NCI-H510A treated with DMSO at 0.1 percent for 48 hours (cell line): ENCODE results near the gene ZBTB45.
"Not testable (repeated sequence)": the region's sequence is repeated elsewhere in the genome, so short reads cannot be mapped to it uniquely, and the experiment has no call there.

Experiments used
- DNase-seq: peaks from one replicate; lab custom pipeline; 2025; lab: John Stamatoyannopoulos, UW

The ZBTB45 gene

DNA sequence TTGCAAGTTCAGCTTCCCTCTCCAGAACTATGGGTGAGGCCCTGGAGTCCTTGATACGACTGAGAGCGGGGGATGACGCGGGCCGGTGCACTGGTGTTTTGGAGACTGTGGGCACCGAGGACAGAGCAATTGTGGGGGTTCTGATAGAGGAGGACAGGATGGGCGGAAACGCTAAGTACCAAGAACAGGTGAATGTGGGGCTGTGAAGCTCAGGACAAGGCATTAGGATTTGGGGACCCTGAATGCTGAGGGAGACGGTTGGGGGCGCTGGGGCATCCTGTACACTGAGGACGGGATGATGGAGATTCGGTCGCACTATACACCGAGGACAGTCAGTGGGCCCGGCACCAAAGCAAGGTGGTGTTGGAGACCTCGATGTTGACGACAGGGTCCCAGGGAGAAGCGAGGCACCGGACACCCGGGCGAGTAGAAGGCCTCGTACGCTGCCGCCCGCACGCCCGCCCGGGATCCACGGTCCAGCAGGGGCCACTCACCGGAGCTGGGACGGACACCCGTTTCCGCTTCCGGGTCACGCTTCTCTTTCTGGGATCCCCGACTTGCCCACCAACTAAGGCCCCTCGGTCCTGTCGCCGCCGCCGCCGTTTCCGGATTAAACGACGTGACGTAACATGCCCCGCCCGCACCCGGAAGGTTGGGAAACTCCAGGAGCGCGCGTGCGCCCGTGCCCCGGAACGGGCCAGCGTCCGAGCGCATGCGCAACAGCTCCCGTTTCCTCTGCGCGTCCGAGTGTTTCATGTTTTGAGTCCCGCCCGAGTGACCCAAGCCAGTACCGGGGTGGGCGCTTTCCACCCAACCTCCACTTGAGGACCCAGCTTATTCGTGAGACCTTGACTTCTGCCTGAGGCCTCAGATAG, 35.1 kb upstream of the ZBTB45 start, which contains the start of gene CHMP2A:
Gene CHMP2A (minus strand): TSS at position 612 of the 875 bp plus-strand sequence. CDS start 893 bp downstream, outside the sequence.
- DNase-seq = no peak

DNA sequence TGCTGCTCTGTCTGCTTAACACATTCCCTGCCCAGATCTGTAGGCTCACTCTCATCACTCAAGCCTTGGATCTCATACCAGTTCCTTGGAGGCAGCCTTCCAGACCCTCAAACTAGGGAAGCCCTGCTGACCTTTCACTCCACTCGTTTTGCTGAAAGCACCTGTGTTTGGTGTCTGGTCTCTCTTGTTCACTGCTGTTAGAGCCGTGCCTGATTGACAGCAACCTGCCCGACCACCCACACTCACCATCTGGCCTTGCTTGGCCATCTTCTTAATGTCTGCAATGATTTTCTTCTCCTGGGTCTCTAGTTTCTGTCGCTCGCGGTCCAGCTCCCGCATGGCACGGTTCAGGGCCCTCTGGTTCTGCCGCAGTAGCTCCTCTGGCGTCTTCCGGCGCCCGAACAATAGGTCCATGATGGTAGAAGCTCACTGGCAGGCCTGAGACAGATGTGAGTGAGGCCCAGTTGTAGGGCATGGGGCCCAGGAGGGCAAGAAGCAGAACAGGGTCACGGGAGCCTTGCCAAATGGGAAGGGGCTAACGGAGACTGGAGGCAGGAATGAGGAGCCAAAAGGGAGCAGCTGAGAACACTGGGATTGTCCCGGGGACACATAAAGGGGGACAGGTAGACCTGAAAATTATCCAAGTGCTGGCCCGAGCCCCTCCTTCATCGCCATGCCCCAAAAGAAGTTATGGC, 34.3 kb upstream of the ZBTB45 start:
- DNase-seq = no peak

DNA sequence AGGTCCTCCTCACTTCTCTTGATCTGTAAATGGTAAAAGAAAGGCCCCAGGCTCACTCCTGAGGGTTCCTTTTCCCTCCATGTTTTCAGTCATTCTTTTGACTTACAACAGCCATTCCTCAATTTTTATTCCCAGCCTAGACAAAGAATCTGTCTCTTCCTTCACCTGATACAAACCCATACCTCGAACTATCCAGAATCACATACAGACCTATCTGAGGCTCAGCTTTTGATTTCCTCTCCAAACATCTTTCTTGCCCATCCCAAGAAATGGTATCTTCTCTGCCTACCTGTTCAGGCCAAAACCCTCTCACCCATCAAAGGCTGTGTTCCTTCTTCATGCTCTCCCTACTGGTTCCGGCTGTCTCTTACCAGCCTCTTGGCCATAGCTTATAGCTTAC, 33.0 kb upstream of the ZBTB45 start:
- no peak for DNase-seq

DNA sequence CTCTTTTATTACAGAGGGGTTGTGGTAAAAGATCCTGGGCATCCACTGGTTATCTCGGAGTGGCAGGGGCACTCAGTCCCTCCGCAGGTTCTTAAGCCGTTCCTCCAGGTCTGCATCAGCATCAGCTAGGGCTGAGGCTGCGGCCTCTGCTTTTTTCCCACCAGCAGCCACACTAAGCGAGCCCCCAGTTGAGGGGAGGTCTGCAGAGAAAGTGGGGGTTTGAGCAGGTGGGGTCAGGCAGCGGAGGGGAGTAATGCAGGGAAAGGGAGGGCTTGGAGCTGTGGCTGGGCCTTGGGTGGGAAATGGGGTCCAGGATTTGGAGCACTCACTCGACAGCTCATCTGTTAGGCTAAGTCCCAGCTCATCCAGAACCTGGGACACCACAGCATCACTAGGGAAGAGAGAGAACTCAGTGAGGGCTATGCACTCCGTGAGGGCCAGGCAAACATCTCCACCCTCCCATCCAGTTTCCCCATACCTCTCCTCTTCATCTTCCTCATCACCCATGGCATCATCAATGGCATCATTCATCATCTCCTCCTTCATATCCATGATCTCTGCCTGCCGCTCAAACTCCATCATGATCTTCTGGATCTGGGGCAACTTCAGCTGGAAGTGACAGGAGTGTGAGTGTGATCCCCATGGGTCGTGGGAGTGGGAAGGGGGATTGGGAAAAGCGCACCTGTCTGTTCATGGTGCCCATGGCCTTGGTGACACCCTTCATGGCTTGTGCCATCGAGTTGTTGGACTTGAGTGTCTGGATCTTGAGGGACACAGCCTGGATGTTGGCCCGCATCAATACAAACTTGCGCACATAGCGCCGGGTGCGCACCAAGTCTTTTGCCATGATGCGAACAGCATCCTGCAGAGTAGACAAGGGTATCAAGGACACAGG, 32.2 kb upstream of the ZBTB45 start:
- no peak for DNase-seq

DNA sequence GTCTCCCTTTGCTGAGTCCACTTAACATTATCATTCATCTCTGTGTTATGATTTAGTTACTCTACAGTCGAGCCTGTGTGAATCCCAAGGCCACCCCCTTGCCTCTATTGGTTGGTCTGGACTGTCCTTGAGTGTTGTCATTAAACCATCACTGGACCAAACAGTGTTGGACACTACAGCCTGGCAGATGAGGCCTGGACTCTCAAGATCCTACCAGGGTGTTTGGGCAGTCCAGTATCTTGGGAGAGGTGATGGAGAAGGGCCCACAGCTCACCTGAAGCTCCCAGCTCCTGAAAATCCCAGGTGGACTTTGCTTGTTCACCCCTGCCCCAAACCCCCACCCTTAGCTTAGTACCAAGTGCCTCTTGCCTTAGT, 31.5 kb upstream of the ZBTB45 start:
- DNase-seq = no peak

DNA sequence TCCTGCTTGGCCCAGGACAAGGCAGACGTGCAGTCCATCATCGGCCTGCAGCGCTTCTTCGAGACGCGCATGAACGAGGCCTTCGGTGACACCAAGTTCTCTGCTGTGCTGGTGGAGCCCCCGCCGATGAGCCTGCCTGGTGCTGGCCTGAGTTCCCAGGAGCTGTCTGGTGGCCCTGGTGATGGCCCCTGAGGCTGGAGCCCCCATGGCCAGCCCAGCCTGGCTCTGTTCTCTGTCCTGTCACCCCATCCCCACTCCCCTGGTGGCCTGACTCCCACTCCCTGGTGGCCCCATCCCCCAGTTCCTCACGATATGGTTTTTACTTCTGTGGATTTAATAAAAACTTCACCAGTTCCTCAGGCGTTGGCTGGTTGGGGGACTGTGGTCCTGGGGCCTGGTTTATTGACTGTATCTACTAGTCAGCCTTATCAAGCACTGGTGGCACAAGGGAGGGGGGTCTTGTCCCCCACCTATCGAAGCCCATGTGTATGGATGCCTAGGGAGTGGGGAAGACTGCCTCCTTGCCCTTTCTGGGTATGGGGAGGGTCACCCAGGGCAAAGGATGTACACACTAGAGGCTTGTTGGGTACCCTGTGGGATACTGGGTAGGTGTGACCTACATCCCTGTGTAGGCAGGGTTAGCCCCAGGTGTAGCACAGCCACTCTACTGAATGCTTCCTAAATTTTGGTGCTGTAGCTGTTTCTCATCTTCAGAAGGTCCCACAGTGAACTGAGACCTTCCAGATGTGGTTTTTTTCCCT, 30.9 kb upstream of the ZBTB45 start:
- DNase-seq = no peak

DNA sequence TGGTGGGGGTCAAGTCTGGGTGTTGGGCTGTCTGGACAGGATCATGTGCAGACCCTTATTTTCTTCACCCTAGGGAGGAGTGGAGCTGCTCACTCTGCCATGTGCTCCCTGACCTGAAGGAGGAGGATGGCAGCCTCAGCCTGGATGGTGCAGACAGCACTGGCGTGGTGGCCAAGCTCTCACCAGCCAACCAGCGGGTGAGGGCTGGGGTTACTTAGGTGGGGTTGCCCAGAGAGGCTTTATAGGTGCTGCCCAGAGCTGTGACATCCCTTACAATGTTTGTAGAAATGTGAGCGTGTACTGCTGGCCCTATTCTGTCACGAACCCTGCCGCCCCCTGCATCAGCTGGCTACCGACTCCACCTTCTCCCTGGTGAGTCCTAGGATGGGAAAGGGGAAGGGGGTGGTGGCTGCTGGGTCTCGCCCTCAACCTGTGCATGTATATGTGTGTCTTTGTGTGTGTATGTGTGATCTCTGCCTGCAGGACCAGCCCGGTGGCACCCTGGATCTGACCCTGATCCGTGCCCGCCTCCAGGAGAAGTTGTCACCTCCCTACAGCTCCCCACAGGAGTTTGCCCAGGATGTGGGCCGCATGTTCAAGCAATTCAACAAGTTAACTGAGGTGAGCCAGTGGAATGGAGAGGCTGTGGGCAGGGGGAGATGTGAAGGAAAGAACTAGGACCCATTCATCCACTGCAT, 30.2 kb upstream of the ZBTB45 start:
- DNase-seq = no peak

DNA sequence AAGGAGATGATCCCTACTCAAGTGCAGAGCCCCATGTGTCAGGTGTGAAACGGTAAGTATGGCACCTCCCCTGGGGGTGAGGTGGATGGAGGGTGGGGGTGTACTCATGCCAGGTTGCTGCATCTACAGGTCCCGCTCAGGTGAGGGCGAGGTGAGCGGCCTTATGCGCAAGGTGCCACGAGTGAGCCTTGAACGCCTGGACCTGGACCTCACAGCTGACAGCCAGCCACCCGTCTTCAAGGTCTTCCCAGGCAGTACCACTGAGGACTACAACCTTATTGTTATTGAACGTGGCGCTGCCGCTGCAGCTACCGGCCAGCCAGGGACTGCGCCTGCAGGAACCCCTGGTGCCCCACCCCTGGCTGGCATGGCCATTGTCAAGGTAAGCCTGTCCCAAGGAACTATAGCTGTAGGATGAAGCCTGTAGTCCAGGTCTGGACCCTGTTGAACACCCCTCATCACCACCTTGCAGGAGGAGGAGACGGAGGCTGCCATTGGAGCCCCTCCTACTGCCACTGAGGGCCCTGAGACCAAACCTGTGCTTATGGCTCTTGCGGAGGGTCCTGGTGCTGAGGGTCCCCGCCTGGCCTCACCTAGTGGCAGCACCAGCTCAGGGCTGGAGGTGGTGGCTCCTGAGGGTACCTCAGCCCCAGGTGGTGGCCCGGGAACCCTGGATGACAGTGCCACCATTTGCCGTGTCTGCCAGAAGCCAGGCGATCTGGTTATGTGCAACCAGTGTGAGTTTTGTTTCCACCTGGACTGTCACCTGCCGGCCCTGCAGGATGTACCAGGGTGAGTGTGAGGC, 29.5 kb upstream of the ZBTB45 start:
- no peak for DNase-seq

DNA sequence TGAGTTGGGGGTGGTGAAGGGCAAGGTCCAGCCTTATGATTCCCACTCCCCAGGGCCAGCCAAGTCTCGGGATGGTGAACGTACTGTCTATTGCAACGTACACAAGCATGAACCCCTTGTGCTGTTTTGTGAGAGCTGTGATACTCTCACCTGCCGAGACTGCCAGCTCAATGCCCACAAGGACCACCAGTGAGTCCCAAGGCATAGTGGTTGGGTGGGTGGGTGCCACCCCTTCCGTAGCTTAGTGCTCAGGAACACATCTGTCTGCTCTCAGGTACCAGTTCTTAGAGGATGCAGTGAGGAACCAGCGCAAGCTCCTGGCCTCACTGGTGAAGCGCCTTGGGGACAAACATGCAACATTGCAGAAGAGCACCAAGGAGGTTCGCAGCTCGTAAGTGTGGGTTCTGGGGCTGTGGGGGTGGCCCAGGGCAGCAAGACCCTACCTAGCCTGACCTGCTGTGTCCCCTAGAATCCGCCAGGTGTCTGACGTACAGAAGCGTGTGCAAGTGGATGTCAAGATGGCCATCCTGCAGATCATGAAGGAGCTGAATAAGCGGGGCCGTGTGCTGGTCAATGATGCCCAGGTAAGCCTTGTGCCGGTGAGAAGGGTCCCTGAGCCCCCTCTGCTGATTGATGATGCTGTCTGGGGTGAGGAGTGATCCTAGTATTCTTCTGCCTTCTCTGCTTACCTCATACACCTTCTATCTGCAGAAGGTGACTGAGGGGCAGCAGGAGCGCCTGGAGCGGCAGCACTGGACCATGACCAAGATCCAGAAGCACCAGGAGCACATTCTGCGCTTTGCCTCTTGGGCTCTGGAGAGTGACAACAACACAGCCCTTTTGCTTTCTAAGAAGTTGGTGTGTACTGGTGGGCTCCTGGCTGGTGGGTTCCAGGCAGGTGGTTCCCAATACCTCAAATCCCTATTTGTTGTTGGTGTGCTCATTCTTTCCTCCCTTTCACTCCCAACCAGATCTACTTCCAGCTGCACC, 28.0 kb upstream of the ZBTB45 start:
- DNase-seq = no peak

DNA sequence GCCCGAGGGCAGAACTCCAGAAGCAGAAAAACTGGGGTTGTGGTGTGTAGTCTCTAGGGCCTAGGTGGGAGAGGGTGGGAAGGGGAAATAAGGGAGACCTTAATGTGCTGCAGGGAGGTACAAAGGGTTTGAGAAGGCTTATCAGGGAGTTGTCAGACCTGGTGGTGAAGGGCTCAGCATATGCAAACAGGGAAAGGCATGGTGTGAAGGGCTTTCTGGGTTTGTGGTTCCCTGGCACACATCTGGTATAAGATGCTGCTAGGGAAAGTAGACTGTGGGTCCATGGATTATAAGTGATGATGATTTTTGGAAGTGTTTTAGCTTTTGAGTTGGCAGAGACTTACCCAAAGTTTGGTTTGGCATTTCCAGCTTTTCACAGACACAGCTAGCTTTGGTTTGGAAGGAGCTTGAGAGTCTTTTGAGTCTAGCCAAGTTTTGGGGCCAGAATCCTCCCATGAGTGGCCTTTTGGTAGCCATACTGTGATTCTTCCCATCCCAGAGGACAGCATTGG, 26.5 kb upstream of the ZBTB45 start:
- no peak for DNase-seq

DNA sequence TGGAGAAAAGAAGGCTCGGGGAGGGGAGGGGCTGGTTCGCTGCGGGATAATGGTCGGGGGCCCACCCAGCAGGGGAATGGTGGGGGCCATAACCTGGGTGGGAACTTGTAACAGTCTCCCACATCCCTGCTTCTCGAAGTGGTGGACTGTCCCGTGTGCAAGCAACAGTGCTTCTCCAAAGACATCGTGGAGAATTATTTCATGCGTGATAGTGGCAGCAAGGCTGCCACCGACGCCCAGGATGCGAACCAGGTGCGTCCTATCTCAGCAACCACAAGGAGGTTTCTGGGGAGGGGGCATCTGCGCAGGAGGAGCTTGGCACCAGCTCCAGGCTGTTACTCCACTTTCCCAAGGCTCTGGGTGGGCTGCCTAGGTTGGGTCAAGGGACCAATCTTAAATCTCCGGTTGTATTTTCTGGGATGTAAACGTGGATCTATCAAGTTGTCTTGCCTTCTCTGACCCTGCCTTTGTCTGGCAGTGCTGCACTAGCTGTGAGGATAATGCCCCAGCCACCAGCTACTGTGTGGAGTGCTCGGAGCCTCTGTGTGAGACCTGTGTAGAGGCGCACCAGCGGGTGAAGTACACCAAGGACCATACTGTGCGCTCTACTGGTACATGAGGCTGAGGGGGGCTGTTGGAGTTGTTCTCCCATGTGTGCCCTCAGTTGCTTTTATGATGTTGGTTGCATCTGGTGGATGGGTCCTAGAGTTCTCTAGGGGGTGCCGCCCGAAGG, 25.8 kb upstream of the ZBTB45 start:
- no peak for DNase-seq

DNA sequence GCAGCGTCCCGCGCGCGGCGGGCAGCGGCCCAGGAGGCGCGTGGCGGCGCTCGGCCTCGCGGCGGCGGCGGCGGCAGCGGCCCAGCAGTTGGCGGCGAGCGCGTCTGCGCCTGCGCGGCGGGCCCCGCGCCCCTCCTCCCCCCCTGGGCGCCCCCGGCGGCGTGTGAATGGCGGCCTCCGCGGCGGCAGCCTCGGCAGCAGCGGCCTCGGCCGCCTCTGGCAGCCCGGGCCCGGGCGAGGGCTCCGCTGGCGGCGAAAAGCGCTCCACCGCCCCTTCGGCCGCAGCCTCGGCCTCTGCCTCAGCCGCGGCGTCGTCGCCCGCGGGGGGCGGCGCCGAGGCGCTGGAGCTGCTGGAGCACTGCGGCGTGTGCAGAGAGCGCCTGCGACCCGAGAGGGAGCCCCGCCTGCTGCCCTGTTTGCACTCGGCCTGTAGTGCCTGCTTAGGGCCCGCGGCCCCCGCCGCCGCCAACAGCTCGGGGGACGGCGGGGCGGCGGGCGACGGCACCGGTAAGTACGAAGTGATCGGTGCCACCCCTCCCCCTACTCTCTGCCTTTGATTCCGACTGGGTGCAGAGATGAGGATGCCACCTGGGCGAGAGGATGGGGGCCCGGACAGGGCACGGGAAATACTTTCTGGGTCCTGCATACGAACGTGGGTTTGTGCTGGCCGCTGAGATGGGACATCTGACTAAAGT, 25.1 kb upstream of the ZBTB45 start:
- DNase-seq = no peak

DNA sequence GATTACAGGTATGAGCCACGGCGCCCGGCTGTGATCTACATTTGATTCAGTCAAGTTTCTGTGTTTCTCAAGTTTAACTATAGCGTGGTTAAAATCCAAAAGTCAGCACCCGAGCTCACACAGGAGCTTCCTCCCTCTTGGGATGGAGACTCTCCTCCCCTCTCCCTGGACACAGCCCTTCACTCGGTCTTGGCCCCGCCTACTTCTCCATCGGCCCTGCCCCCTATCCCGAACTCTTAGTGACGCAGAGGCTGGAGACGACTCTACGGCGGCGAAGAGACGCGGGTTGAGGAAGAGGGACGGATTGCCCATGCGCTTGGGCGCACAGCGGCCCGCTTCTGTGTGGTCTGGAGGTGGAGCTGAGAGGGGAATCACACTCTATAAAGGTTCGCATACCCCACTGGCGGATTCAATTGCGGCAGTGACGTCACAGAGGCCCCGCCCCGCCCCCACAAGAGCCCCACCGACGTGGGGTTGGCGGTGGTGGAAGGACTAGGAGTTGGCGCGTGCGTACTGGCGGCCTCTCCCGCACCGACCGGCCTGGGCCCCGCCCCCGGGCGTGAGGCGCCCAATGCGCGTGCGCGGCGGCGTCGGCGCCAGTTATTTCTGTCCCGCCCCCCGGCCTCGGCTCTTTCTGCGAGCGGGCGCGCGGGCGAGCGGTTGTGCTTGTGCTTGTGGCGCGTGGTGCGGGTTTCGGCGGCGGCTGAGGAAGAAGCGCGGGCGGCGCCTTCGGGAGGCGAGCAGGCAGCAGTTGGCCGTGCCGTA, 24.4 kb upstream of the ZBTB45 start, which contains the start of gene TRIM28:
Gene TRIM28 (plus strand): TSS at position 239 of the 765 bp plus-strand sequence. CDS start 694 bp downstream, outside the sequence.
- no peak for DNase-seq

DNA sequence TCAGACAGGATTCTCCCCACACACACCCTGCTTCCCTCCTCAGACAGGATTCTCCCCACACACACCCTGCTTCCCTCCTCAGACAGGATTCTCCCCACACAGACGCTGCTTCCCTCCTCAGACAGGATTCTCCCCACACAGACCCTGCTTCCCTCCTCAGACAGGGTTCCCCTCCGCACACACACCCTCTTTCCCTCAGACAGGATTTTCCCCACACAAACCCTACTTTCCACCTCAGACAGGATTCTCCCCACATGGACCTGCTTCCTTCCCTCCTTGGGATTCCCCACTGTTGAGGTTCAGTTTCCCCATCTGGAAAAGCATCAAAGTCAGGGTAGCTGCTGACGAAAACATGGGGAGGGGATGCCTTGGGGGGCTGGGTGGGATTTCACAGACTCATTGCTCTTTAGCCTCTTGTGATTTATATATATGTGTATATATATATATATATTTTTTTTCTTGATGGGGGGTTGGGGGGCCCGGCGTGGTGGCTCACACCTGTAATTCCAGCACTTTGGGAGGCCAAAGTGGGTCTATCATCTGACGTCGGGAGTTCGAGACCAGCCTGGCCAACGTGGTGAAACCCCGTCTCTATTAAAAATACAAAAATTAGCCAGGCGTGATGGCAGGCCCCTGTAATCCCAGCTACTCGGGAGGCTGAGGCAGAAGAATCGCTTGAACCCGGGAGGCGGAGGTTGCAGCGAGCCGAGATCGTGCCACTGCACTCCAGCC, 23.2 kb upstream of the ZBTB45 start:
- not testable (repeated sequence) for DNase-seq

DNA sequence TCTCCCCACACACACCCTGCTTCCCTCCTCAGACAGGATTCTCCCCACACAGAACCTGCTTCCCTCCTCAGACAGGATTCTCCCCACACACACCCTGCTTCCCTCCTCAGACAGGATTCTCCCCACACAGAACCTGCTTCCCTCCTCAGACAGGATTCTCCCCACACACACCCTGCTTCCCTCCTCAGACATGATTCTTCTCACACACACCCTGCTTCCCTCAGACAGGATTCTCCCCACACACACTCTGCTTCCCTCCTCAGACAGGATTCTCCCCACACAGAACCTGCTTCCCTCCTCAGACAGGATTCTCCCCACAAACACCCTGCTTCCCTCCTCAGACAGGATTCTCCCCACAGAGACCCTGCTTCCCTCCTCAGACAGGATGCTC, 19.6 kb upstream of the ZBTB45 start:
- DNase-seq = not testable (repeated sequence)
